Panc1 (cell line): Measurements from ENCODE around the gene MSANTD1. TPM values are rescaled to one million over a fixed set of nuclear protein-coding genes. Genes with fewer than 3 reads are reported as not detected.

Experiments
- ATAC-seq: fragments of 200-7000 bp; cut with Tn5 transposase; 2 replicates; pipeline ENCODE4 v1.9.1; 2020; ENCODE audit warnings: mild to moderate bottlenecking, moderate library complexity
- BruUV-seq: library from RNA; stranded (reverse); fragments of 400-500 nt; replicated peaks from 2 replicates; lab custom pipeline; 2021; lab: Mats Ljungman, UMichigan
- CTCF ChIA-PET: fragments of 300-600 bp; sonication (Branson Sonifier 250); formaldehyde crosslinking; loops from one replicate; lab custom pipeline; 2022; ENCODE audit warnings: antibody characterized with exemption; lab: Charles Lee
- POLR2A ChIA-PET: fragments of 300-600 bp; sonication (Branson Sonifier 250); formaldehyde crosslinking; loops from one replicate; lab custom pipeline; 2022; ENCODE audit warnings: antibody characterized with exemption; lab: Charles Lee
- DNase-seq: peaks from one replicate; pipeline ENCODE4 v3.0.0-alpha.2; 2010; ENCODE audit warnings: low read depth, low spot score
- H3K27ac ChIP-seq: 2 replicates; pipeline ENCODE4 v1.5.1; 2011; ENCODE audit warnings: mild to moderate bottlenecking, low read length, inconsistent platforms
- H3K27me3 ChIP-seq: fragments of 200-500 bp; sonication (Bioruptor generic); 2 replicates; pipeline ENCODE4 v1.6.0; 2014; ENCODE audit warnings: low read length, inconsistent platforms; ENCODE audit not compliant: control insufficient read depth, insufficient read depth
- H3K36me3 ChIP-seq: fragments of 200-500 bp; sonication (Bioruptor generic); 2 replicates; pipeline ENCODE4 v1.5.1; 2014; ENCODE audit warnings: inconsistent platforms, mild to moderate bottlenecking, low read length, moderate library complexity; ENCODE audit not compliant: control insufficient read depth, insufficient read depth
- H3K4me1 ChIP-seq: 2 replicates; pipeline ENCODE4 v1.5.1; 2011; ENCODE audit warnings: inconsistent platforms, mild to moderate bottlenecking, low read length, moderate library complexity; ENCODE audit not compliant: control insufficient read depth, insufficient read depth
- H3K4me3 ChIP-seq, 2 experiments: 2 replicates each; pipeline ENCODE4 v1.5.1; 2011 to 2012; ENCODE audit warnings: low read depth in 2 of 2, low read length in 2 of 2, mild to moderate bottlenecking in 2 of 2, inconsistent platforms in 1 of 2, moderate library complexity in 1 of 2
- H3K9me3 ChIP-seq: fragments of 200-500 bp; sonication (Bioruptor generic); 2 replicates; pipeline ENCODE4 v1.5.1; 2014; ENCODE audit warnings: low read depth, mild to moderate bottlenecking, inconsistent platforms, low read length, moderate library complexity; ENCODE audit not compliant: control insufficient read depth, insufficient read depth
- POLR2AphosphoS5 ChIP-seq: IDR thresholded peaks from 2 replicates; pipeline ENCODE4 v1.6.1; 2012; ENCODE audit warnings: mild to moderate bottlenecking, low read depth, low read length, moderate library complexity
- SIN3A ChIP-seq: IDR thresholded peaks from 2 replicates; pipeline ENCODE4 v1.6.1; 2012; ENCODE audit warnings: low read depth, mild to moderate bottlenecking, low read length, moderate library complexity, borderline replicate concordance; ENCODE audit not compliant: insufficient read depth
- TCF7L2 ChIP-seq: IDR thresholded peaks from 2 replicates; pipeline ENCODE4 v1.6.1; 2011; ENCODE audit warnings: mild to moderate bottlenecking, low read depth, low read length, inconsistent platforms
- in situ Hi-C: cut with HindIII; loops from 2 replicates; pipeline ENCODE4 v1.10.0; 2016; ENCODE audit warnings: low sequenced_read_pairs, low pct_unique_long_range_greater_than_20kb
- intact Hi-C: fragments of 100-400 bp; cut with micrococcal nuclease; formaldehyde crosslinking; loops from one replicate; pipeline ENCODE4 v1.10.0; 2022; ENCODE audit not compliant: unreplicated experiment
- total RNA-seq: library from RNA; stranded (reverse); gene quantifications from one replicate; pipeline ENCODE4 v1.2.1, GENCODE V29; 2021; ENCODE audit not compliant: unreplicated experiment
- TF ChIP-seq, protein P1 (sequence below): fragments of 450-650 bp; IDR thresholded peaks from 2 replicates; pipeline ENCODE4 v1.5.1; 2017; ENCODE audit warnings: mild to moderate bottlenecking
- TF ChIP-seq, protein P2 (sequence below), 2 experiments: IDR thresholded peaks; 2 replicates each; pipeline ENCODE4 v1.6.1; 2011 to 2012; ENCODE audit warnings: low read depth in 2 of 2, control low read depth in 1 of 2, low read length in 1 of 2, mild to moderate bottlenecking in 1 of 2, moderate library complexity in 1 of 2; ENCODE audit not compliant: insufficient read depth in 1 of 2

MSANTD1 gene
- total RNA-seq, 1 experiment from 2014 or later = 0.57 TPM

DNA sequence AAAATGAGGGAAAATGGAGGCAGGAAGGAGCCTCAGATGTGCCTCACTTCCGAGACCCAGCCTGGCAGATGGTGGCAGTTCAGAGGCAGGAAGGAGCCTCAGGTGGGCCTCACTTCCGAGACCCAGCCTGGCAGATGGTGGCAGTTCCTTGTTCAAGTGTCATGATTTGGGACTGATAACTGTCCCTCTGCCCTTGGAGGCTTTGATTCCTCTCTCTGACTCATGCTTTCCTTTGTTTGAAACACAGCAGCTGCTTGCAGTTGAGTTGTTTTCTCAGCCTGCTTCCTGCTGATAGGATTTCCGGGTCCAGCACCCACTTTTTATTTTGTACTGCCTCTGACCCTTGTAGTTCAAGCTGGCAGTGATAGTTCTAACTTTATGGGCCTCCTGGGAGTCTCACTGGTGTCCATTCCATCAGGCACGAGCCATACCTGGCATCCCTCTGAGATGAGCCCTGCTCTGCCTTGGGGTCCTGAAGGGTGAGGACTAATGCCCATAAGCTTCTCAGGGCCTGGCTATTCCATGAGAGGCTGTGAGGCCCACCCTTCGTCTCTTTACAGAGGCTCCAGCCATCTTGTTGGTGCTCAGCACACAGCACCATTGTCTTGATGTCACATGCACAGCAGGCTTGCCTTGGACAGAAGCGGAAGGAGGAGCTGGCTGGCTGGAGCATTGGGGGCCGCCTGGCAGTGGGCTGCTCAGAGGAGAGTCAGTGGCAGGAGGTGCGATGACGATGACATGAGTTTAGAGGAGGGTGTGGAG is 56.8 kb downstream of the MSANTD1 start:
- intact Hi-C loops = no loop called here
- in situ Hi-C loops = no loop called here
- CTCF ChIA-PET = no interaction called here

More for the DNA sequence above, 56.8 kb downstream of the MSANTD1 start:
- Histone ChIP-seq H3K27ac (no peak overlapping the region), H3K9me3 (no peaks in the 10 kb centered on the region), H3K36me3 (no peaks in the 10 kb centered on the region), H3K27me3 (no peaks in the 10 kb centered on the region), H3K4me1 (no peaks in the 10 kb centered on the region), H3K4me3 (no peak overlapping the region)
- POLR2A ChIA-PET = no interaction called here
- BruUV-seq = no TSS peak
- TF ChIP-seq SIN3A (no peak), TCF7L2 (no peak), POLR2AphosphoS5 (no peak)
- TF ChIP-seq, protein P1, sequence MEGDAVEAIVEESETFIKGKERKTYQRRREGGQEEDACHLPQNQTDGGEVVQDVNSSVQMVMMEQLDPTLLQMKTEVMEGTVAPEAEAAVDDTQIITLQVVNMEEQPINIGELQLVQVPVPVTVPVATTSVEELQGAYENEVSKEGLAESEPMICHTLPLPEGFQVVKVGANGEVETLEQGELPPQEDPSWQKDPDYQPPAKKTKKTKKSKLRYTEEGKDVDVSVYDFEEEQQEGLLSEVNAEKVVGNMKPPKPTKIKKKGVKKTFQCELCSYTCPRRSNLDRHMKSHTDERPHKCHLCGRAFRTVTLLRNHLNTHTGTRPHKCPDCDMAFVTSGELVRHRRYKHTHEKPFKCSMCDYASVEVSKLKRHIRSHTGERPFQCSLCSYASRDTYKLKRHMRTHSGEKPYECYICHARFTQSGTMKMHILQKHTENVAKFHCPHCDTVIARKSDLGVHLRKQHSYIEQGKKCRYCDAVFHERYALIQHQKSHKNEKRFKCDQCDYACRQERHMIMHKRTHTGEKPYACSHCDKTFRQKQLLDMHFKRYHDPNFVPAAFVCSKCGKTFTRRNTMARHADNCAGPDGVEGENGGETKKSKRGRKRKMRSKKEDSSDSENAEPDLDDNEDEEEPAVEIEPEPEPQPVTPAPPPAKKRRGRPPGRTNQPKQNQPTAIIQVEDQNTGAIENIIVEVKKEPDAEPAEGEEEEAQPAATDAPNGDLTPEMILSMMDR = no peak
- TF ChIP-seq, protein P2, sequence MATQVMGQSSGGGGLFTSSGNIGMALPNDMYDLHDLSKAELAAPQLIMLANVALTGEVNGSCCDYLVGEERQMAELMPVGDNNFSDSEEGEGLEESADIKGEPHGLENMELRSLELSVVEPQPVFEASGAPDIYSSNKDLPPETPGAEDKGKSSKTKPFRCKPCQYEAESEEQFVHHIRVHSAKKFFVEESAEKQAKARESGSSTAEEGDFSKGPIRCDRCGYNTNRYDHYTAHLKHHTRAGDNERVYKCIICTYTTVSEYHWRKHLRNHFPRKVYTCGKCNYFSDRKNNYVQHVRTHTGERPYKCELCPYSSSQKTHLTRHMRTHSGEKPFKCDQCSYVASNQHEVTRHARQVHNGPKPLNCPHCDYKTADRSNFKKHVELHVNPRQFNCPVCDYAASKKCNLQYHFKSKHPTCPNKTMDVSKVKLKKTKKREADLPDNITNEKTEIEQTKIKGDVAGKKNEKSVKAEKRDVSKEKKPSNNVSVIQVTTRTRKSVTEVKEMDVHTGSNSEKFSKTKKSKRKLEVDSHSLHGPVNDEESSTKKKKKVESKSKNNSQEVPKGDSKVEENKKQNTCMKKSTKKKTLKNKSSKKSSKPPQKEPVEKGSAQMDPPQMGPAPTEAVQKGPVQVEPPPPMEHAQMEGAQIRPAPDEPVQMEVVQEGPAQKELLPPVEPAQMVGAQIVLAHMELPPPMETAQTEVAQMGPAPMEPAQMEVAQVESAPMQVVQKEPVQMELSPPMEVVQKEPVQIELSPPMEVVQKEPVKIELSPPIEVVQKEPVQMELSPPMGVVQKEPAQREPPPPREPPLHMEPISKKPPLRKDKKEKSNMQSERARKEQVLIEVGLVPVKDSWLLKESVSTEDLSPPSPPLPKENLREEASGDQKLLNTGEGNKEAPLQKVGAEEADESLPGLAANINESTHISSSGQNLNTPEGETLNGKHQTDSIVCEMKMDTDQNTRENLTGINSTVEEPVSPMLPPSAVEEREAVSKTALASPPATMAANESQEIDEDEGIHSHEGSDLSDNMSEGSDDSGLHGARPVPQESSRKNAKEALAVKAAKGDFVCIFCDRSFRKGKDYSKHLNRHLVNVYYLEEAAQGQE (IDR thresholded peaks at IDR 0.05; ENCODE audit: insufficient read depth in 1 of 2, low read depth in 2 of 2, low read length in 1 of 2) = no peak
- DNase-seq = no peak
- ATAC-seq = no peak

Other genes with a start within 250 kb of the MSANTD1 start
- gene HTT-AS, start 174.6 kb upstream of the MSANTD1 start, total RNA-seq = not detected
- gene HTT, start 174.5 kb upstream of the MSANTD1 start, total RNA-seq = 24.7 TPM
- gene RGS12, start 43.9 kb downstream of the MSANTD1 start, total RNA-seq = 24.3 TPM
- 0.59 TPM for gene HGFAC, start 192.8 kb downstream of the MSANTD1 start, total RNA-seq
- gene DOK7, start 214.1 kb downstream of the MSANTD1 start, total RNA-seq = 2.4 TPM